ENCODE results near the gene WDR43.

Gene WDR43

DNA sequence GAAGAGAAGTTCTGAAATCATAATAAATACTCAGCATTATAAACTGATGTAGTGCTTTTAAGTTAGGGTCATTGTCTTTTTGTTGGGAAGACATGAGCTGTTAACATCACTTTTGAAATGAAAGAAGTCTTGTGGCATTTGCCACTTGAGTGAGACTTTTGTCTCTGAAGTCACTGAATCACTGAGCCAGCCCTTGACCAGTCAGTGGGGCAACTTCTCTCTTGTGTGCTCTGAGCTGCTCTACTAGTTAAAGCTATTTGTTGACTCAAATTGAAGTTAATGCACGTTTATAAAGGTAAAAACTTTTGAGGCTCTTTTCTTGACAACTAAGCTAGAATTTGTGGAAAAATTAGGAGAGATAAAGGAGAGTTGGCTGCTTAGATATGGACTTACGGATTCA lies 6.7 kb downstream of the WDR43 start:
- no CpG with 5 or more reads among the region's 2 CpGs for WGBS, 2 donors (ENCODE audit: extremely low coverage in 2 of 2, insufficient read length in 2 of 2, insufficient replicate concordance in 1 of 2)
- no peak overlapping the region for H3K4me2 ChIP-seq (ENCODE audit: insufficient read depth, low read length, poor library complexity, severe bottlenecking)
- no peak overlapping the region for H2BK5ac ChIP-seq (ENCODE audit: low read length)
- no peak overlapping the region for H4K91ac ChIP-seq (ENCODE audit: low read depth, low read length, poor library complexity)
- no peak overlapping the region for H3K4ac ChIP-seq (ENCODE audit: low read length)
- no peak overlapping the region for H2BK15ac ChIP-seq (ENCODE audit: low read length)
- H3K4me1 ChIP-seq (ENCODE audit: control insufficient read depth in 2 of 2, insufficient read depth in 1 of 2, low read depth in 1 of 2, low read length in 2 of 2): peaks cover 0 to 9% of the 10 kb centered on the region in 2 donors
- H3K23ac ChIP-seq (ENCODE audit: low read depth, low read length, poor library complexity): no peak overlapping the region
- H2AFZ ChIP-seq (ENCODE audit: low read length): no peak overlapping the region
- H3K36me3 ChIP-seq (replicated peaks in 1 of 2; ENCODE audit: control insufficient read depth in 2 of 2, insufficient read depth in 2 of 2, low read length in 2 of 2): peaks cover 5 to 70% of the 10 kb centered on the region in 2 donors
- no peaks in the 10 kb centered on the region for H3K9me3 ChIP-seq (replicated peaks in 1 of 2; ENCODE audit: control insufficient read depth in 2 of 2, insufficient read depth in 1 of 2, low read depth in 1 of 2, low read length in 2 of 2)
- no peak overlapping the region for H2BK12ac ChIP-seq (ENCODE audit: low read length)
- no peaks in the 10 kb centered on the region for H3K79me1 ChIP-seq (ENCODE audit: low read depth, low read length)
- H3K9ac ChIP-seq (ENCODE audit: low read depth, low read length, poor library complexity): no peak overlapping the region
- H4K8ac ChIP-seq (ENCODE audit: low read depth, low read length): no peak overlapping the region
- no peak overlapping the region for H3K18ac ChIP-seq (ENCODE audit: low read length)
- no peak overlapping the region for H3K4me3 ChIP-seq (ENCODE audit: low read length in 2 of 2)
- no peak overlapping the region for H2AK5ac ChIP-seq (ENCODE audit: low read depth, low read length)
- H3K27me3 ChIP-seq (ENCODE audit: control insufficient read depth in 3 of 3, insufficient read depth in 3 of 3, low read depth in 1 of 3, low read length in 3 of 3): no peaks in the 10 kb centered on the region
- H2BK120ac ChIP-seq (ENCODE audit: low read depth, low read length): no peak overlapping the region
- no peak for DNase-seq (ENCODE audit: low spot score)
- H3K27ac ChIP-seq (replicated peaks; ENCODE audit: low read length): no peak overlapping the region
- no peak overlapping the region for H3K14ac ChIP-seq (ENCODE audit: low read length)

GRCh38 chr2:28901841-28902240 lies 7.4 kb downstream of the WDR43 start:
- H2BK15ac ChIP-seq (ENCODE audit: low read length): no peak overlapping the region
- H3K27ac ChIP-seq (replicated peaks; ENCODE audit: low read length): no peak overlapping the region
- no peak overlapping the region for H4K8ac ChIP-seq (ENCODE audit: low read depth, low read length)
- WGBS, 2 donors (ENCODE audit: extremely low coverage in 2 of 2, insufficient read length in 2 of 2, insufficient replicate concordance in 1 of 2): no CpG with 5 or more reads among the region's 1 CpG
- H3K23ac ChIP-seq (ENCODE audit: low read depth, low read length, poor library complexity): no peak overlapping the region
- H2BK5ac ChIP-seq (ENCODE audit: low read length): no peak overlapping the region
- H3K4me3 ChIP-seq (ENCODE audit: low read length in 2 of 2): no peak overlapping the region
- no peak overlapping the region for H3K14ac ChIP-seq (ENCODE audit: low read length)
- peaks cover 10 to 70% of the 10 kb centered on the region in 2 donors for H3K36me3 ChIP-seq (replicated peaks in 1 of 2; ENCODE audit: control insufficient read depth in 2 of 2, insufficient read depth in 2 of 2, low read length in 2 of 2)
- no peak overlapping the region for H3K18ac ChIP-seq (ENCODE audit: low read length)
- H3K4me2 ChIP-seq (ENCODE audit: insufficient read depth, low read length, poor library complexity, severe bottlenecking): no peak overlapping the region
- no peak overlapping the region for H2AK5ac ChIP-seq (ENCODE audit: low read depth, low read length)
- H2BK120ac ChIP-seq (ENCODE audit: low read depth, low read length): no peak overlapping the region
- H3K27me3 ChIP-seq (ENCODE audit: control insufficient read depth in 3 of 3, insufficient read depth in 3 of 3, low read depth in 1 of 3, low read length in 3 of 3): no peaks in the 10 kb centered on the region
- no peak overlapping the region for H3K9ac ChIP-seq (ENCODE audit: low read depth, low read length, poor library complexity)
- H3K4me1 ChIP-seq (ENCODE audit: control insufficient read depth in 2 of 2, insufficient read depth in 1 of 2, low read depth in 1 of 2, low read length in 2 of 2): peaks cover 0 to 6% of the 10 kb centered on the region in 2 donors
- H2BK12ac ChIP-seq (ENCODE audit: low read length): no peak overlapping the region
- H3K4ac ChIP-seq (ENCODE audit: low read length): no peak overlapping the region
- no peaks in the 10 kb centered on the region for H3K9me3 ChIP-seq (replicated peaks in 1 of 2; ENCODE audit: control insufficient read depth in 2 of 2, insufficient read depth in 1 of 2, low read depth in 1 of 2, low read length in 2 of 2)
- H4K91ac ChIP-seq (ENCODE audit: low read depth, low read length, poor library complexity): no peak overlapping the region
- no peak for DNase-seq (ENCODE audit: low spot score)
- H2AFZ ChIP-seq (ENCODE audit: low read length): no peak overlapping the region
- H3K79me1 ChIP-seq (ENCODE audit: low read depth, low read length): no peaks in the 10 kb centered on the region

GRCh38 chr2:28902584-28902983 lies 8.1 kb downstream of the WDR43 start:
- no peak for DNase-seq (ENCODE audit: low spot score)
- H3K9me3 ChIP-seq (replicated peaks in 1 of 2; ENCODE audit: control insufficient read depth in 2 of 2, insufficient read depth in 1 of 2, low read depth in 1 of 2, low read length in 2 of 2): no peaks in the 10 kb centered on the region
- H3K36me3 ChIP-seq (replicated peaks in 1 of 2; ENCODE audit: control insufficient read depth in 2 of 2, insufficient read depth in 2 of 2, low read length in 2 of 2): peaks cover 14 to 72% of the 10 kb centered on the region in 2 donors
- H3K79me1 ChIP-seq (ENCODE audit: low read depth, low read length): no peaks in the 10 kb centered on the region
- H4K91ac ChIP-seq (ENCODE audit: low read depth, low read length, poor library complexity): no peak overlapping the region
- H3K4me3 ChIP-seq (ENCODE audit: low read length in 2 of 2): no peak overlapping the region
- H3K4me2 ChIP-seq (ENCODE audit: insufficient read depth, low read length, poor library complexity, severe bottlenecking): no peak overlapping the region
- H2BK15ac ChIP-seq (ENCODE audit: low read length): no peak overlapping the region
- no peak overlapping the region for H3K14ac ChIP-seq (ENCODE audit: low read length)
- no CpG with 5 or more reads among the region's 3 CpGs for WGBS, 2 donors (ENCODE audit: extremely low coverage in 2 of 2, insufficient read length in 2 of 2, insufficient replicate concordance in 1 of 2)
- no peak overlapping the region for H2AFZ ChIP-seq (ENCODE audit: low read length)
- H2BK5ac ChIP-seq (ENCODE audit: low read length): no peak overlapping the region
- H3K9ac ChIP-seq (ENCODE audit: low read depth, low read length, poor library complexity): no peak overlapping the region
- no peaks in the 10 kb centered on the region for H3K27me3 ChIP-seq (ENCODE audit: control insufficient read depth in 3 of 3, insufficient read depth in 3 of 3, low read depth in 1 of 3, low read length in 3 of 3)
- no peak overlapping the region for H3K4ac ChIP-seq (ENCODE audit: low read length)
- peaks cover 0 to 6% of the 10 kb centered on the region in 2 donors for H3K4me1 ChIP-seq (ENCODE audit: control insufficient read depth in 2 of 2, insufficient read depth in 1 of 2, low read depth in 1 of 2, low read length in 2 of 2)
- no peak overlapping the region for H4K8ac ChIP-seq (ENCODE audit: low read depth, low read length)
- no peak overlapping the region for H2BK120ac ChIP-seq (ENCODE audit: low read depth, low read length)
- H2AK5ac ChIP-seq (ENCODE audit: low read depth, low read length): no peak overlapping the region
- H3K27ac ChIP-seq (replicated peaks; ENCODE audit: low read length): no peak overlapping the region
- H2BK12ac ChIP-seq (ENCODE audit: low read length): no peak overlapping the region
- no peak overlapping the region for H3K18ac ChIP-seq (ENCODE audit: low read length)
- no peak overlapping the region for H3K23ac ChIP-seq (ENCODE audit: low read depth, low read length, poor library complexity)

- Histone ChIP-seq H4K91ac (ENCODE audit: low read depth, low read length, poor library complexity) (no peak overlapping the region), H2AK5ac (ENCODE audit: low read depth, low read length) (no peak overlapping the region), H3K14ac (ENCODE audit: low read length) (no peak overlapping the region), H3K4me2 (ENCODE audit: insufficient read depth, low read length, poor library complexity, severe bottlenecking) (no peak overlapping the region), H3K18ac (ENCODE audit: low read length) (no peak overlapping the region), H2BK12ac (ENCODE audit: low read length) (no peak overlapping the region), H3K4me1 (ENCODE audit: control insufficient read depth in 2 of 2, insufficient read depth in 1 of 2, low read depth in 1 of 2, low read length in 2 of 2) (peaks cover 0 to 4% of the 10 kb centered on the region in 2 donors), H3K23ac (ENCODE audit: low read depth, low read length, poor library complexity) (no peak overlapping the region), H3K4me3 (ENCODE audit: low read length in 2 of 2) (no peak overlapping the region), H3K9ac (ENCODE audit: low read depth, low read length, poor library complexity) (no peak overlapping the region), H2BK15ac (ENCODE audit: low read length) (no peak overlapping the region), H2BK120ac (ENCODE audit: low read depth, low read length) (no peak overlapping the region), H3K27me3 (ENCODE audit: control insufficient read depth in 3 of 3, insufficient read depth in 3 of 3, low read depth in 1 of 3, low read length in 3 of 3) (no peaks in the 10 kb centered on the region), H2AFZ (ENCODE audit: low read length) (no peak overlapping the region), H3K79me1 (ENCODE audit: low read depth, low read length) (peaks cover 3% of the 10 kb centered on the region), H2BK5ac (ENCODE audit: low read length) (no peak overlapping the region), H3K36me3 (replicated peaks in 1 of 2; ENCODE audit: control insufficient read depth in 2 of 2, insufficient read depth in 2 of 2, low read length in 2 of 2) (peaks cover 23 to 85% of the 10 kb centered on the region in 2 donors), H4K8ac (ENCODE audit: low read depth, low read length) (no peak overlapping the region), H3K27ac (replicated peaks; ENCODE audit: low read length) (no peak overlapping the region), H3K4ac (ENCODE audit: low read length) (no peak overlapping the region), H3K9me3 (replicated peaks in 1 of 2; ENCODE audit: control insufficient read depth in 2 of 2, insufficient read depth in 1 of 2, low read depth in 1 of 2, low read length in 2 of 2) (no peaks in the 10 kb centered on the region)
- no peak for DNase-seq (ENCODE audit: low spot score)
- no CpG with 5 or more reads among the region's 2 CpGs for WGBS, 2 donors (ENCODE audit: extremely low coverage in 2 of 2, insufficient read length in 2 of 2, insufficient replicate concordance in 1 of 2)
Measured at GRCh38 chr2:28904295-28904694, 9.8 kb downstream of the WDR43 start.

All from neuronal stem cell (in vitro differentiated cells).